Measurements from ENCODE around the gene ST3GAL4. TPM values are rescaled to one million over a fixed set of nuclear protein-coding genes. Genes with fewer than 3 reads are reported as not detected.

Gene ST3GAL4
- total and polyA plus RNA-seq, 10 of the 15 experiments (the other 5 are each of a cell fraction or from before 2014, with no cell fraction given): 3.8 to 8.1 (median 6.5) TPM; not detected in 2

DNA sequence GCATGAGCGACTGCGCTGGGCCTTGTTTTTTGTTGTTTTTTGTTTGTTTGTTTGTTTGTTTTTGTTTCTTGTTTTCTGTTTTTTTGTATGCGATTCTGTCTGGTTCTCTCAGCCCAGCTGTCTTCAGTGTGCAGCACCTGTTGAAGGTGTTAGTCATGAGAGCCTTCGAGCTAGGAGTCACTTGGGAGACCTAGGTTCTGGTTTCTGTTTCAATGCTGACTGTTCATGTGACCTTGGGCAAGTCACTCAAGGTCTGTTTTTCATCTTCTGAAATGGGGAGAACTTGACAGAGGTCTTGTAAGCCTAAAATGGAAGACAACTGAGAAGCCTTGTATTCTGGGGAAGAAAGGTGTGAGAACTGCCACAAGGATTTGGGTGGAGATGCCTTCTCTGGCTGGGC is 49.8 kb upstream of the ST3GAL4 start (continued):
- TF ChIP-seq, protein P1, sequence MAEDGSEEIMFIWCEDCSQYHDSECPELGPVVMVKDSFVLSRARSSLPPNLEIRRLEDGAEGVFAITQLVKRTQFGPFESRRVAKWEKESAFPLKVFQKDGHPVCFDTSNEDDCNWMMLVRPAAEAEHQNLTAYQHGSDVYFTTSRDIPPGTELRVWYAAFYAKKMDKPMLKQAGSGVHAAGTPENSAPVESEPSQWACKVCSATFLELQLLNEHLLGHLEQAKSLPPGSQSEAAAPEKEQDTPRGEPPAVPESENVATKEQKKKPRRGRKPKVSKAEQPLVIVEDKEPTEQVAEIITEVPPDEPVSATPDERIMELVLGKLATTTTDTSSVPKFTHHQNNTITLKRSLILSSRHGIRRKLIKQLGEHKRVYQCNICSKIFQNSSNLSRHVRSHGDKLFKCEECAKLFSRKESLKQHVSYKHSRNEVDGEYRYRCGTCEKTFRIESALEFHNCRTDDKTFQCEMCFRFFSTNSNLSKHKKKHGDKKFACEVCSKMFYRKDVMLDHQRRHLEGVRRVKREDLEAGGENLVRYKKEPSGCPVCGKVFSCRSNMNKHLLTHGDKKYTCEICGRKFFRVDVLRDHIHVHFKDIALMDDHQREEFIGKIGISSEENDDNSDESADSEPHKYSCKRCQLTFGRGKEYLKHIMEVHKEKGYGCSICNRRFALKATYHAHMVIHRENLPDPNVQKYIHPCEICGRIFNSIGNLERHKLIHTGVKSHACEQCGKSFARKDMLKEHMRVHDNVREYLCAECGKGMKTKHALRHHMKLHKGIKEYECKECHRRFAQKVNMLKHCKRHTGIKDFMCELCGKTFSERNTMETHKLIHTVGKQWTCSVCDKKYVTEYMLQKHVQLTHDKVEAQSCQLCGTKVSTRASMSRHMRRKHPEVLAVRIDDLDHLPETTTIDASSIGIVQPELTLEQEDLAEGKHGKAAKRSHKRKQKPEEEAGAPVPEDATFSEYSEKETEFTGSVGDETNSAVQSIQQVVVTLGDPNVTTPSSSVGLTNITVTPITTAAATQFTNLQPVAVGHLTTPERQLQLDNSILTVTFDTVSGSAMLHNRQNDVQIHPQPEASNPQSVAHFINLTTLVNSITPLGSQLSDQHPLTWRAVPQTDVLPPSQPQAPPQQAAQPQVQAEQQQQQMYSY (CRISPR knock-in tag; IDR thresholded peaks at IDR 0.05): no peak
- TF ChIP-seq, protein P2, sequence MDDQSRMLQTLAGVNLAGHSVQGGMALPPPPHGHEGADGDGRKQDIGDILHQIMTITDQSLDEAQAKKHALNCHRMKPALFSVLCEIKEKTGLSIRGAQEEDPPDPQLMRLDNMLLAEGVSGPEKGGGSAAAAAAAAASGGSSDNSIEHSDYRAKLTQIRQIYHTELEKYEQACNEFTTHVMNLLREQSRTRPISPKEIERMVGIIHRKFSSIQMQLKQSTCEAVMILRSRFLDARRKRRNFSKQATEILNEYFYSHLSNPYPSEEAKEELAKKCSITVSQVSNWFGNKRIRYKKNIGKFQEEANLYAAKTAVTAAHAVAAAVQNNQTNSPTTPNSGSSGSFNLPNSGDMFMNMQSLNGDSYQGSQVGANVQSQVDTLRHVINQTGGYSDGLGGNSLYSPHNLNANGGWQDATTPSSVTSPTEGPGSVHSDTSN (IDR thresholded peaks at IDR 0.05; ENCODE audit: insufficient replicate concordance, low read depth, low read length): peak; percentile 78
- TF ChIP-seq BHLHE40 (IDR thresholded peaks at IDR 0.05; ENCODE audit: borderline replicate concordance in 1 of 2, low read depth in 2 of 2, low read length in 1 of 2) (peak; percentile 47 to 64; a peak in 2 of 4 replicates), BRCA1 (IDR thresholded peaks at IDR 0.05; ENCODE audit: low read depth, low read length) (no peak), WRNIP1 (IDR thresholded peaks at IDR 0.05; ENCODE audit: borderline replicate concordance, low read depth, low read length) (no peak), SIX5 (IDR thresholded peaks at IDR 0.05; ENCODE audit: low read depth, low read length, severe bottlenecking) (no peak), ZNF207 (IDR thresholded peaks at IDR 0.05; ENCODE audit: borderline replicate concordance) (0 out of 2 replicates have a peak, but pooled peaks have one; percentile 31), PAX8 (IDR thresholded peaks at IDR 0.05) (no peak), ZNF274 (IDR thresholded peaks at IDR 0.05; ENCODE audit: insufficient read depth, insufficient read length) (no peak), LARP7 (IDR thresholded peaks at IDR 0.05) (no peak), SMARCA5 (IDR thresholded peaks at IDR 0.05) (0 out of 2 replicates have a peak, but pooled peaks have one; percentile 9), TCF7 (IDR thresholded peaks at IDR 0.05; ENCODE audit: borderline replicate concordance) (no peak), NR2F1 (conservative IDR thresholded peaks at IDR 0.05) (no peak), FOXM1 (IDR thresholded peaks at IDR 0.05; ENCODE audit: low read depth, low read length) (no peak), CHD1 (IDR thresholded peaks at IDR 0.05; ENCODE audit: low read depth, low read length) (no peak), FOXK2 (IDR thresholded peaks at IDR 0.05) (no peak), NFYB (IDR thresholded peaks at IDR 0.05; ENCODE audit: insufficient read depth, low read depth, low read length) (no peak), MXI1 (IDR thresholded peaks at IDR 0.05; ENCODE audit: low read depth, low read length) (no peak)
- TF ChIP-seq, protein P3, sequence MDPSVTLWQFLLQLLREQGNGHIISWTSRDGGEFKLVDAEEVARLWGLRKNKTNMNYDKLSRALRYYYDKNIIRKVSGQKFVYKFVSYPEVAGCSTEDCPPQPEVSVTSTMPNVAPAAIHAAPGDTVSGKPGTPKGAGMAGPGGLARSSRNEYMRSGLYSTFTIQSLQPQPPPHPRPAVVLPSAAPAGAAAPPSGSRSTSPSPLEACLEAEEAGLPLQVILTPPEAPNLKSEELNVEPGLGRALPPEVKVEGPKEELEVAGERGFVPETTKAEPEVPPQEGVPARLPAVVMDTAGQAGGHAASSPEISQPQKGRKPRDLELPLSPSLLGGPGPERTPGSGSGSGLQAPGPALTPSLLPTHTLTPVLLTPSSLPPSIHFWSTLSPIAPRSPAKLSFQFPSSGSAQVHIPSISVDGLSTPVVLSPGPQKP (IDR thresholded peaks at IDR 0.05; ENCODE audit: low read depth, low read length): no peak
- TF ChIP-seq, protein P4, sequence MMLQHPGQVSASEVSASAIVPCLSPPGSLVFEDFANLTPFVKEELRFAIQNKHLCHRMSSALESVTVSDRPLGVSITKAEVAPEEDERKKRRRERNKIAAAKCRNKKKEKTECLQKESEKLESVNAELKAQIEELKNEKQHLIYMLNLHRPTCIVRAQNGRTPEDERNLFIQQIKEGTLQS (IDR thresholded peaks at IDR 0.05; ENCODE audit: borderline replicate concordance, extremely low read depth, low read depth, low read length): no peak
- TF ChIP-seq, protein P5, sequence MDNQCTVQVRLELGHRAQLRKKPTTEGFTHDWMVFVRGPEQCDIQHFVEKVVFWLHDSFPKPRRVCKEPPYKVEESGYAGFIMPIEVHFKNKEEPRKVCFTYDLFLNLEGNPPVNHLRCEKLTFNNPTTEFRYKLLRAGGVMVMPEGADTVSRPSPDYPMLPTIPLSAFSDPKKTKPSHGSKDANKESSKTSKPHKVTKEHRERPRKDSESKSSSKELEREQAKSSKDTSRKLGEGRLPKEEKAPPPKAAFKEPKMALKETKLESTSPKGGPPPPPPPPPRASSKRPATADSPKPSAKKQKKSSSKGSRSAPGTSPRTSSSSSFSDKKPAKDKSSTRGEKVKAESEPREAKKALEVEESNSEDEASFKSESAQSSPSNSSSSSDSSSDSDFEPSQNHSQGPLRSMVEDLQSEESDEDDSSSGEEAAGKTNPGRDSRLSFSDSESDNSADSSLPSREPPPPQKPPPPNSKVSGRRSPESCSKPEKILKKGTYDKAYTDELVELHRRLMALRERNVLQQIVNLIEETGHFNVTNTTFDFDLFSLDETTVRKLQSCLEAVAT (IDR thresholded peaks at IDR 0.05): 0 out of 2 replicates have a peak, but pooled peaks have one; percentile 38

Data from GM12878 (cell line).